Measurements from ENCODE around the gene RFNG. TPM values are rescaled to one million over a fixed set of nuclear protein-coding genes. Genes with fewer than 3 reads are reported as not detected.
A peak's percentile ranks its signal among the peaks of the same experiment; 100 is the strongest.

Gene RFNG
- total and polyA plus RNA-seq, 2 of the 13 experiments (the other 11 are each of a cell fraction or from before 2014, with no cell fraction given) = 61.4 to 64.0 TPM

- TF ChIP-seq NBN (conservative IDR thresholded peaks at IDR 0.05) (no peak), MED13 (CRISPR knock-in tag; IDR thresholded peaks at IDR 0.05) (peak; percentile 35; the same call in 1 of the 2 replicates), NFKBIZ (CRISPR knock-in tag; IDR thresholded peaks at IDR 0.05) (no peak; the same call in 1 of the 2 replicates), ZBTB25 (CRISPR knock-in tag; IDR thresholded peaks at IDR 0.05) (no peak), TEAD3 (CRISPR knock-in tag; optimal IDR thresholded peaks at IDR 0.05; ENCODE audit: borderline replicate concordance) (no peak), ZBTB33 (CRISPR knock-in tag; IDR thresholded peaks at IDR 0.05) (peak; percentile 70), ZFYVE20 (CRISPR knock-in tag; IDR thresholded peaks at IDR 0.05; ENCODE audit: borderline replicate concordance, low read depth) (0 out of 2 replicates have a peak, but pooled peaks have one; percentile 62), NFATC3 (CRISPR knock-in tag; IDR thresholded peaks at IDR 0.05) (0 out of 2 replicates have a peak, but pooled peaks have one; percentile 56), BRD4 (CRISPR knock-in tag; IDR thresholded peaks at IDR 0.05) (peak; percentile 93), ZNF292 (CRISPR knock-in tag; IDR thresholded peaks at IDR 0.05; ENCODE audit: borderline replicate concordance, low read depth) (peak; percentile 55; the same call in 1 of the 2 replicates), EP300 (IDR thresholded peaks at IDR 0.05; ENCODE audit: low read depth in 2 of 2, low read length in 2 of 2) (0 out of 4 replicates have a peak, but pooled peaks of 1 of the 2 experiments have one; percentile 48), EP300 (CRISPR knock-in tag; IDR thresholded peaks at IDR 0.05; ENCODE audit: borderline replicate concordance) (peak; percentile 71), CSRNP1 (CRISPR knock-in tag; IDR thresholded peaks at IDR 0.05) (no peak), ZNF589 (CRISPR knock-in tag; conservative IDR thresholded peaks at IDR 0.05) (peak; percentile 21; the same call in 1 of the 2 replicates), ZNF557 (CRISPR knock-in tag; IDR thresholded peaks at IDR 0.05) (no peak), SPEN (CRISPR knock-in tag; IDR thresholded peaks at IDR 0.05; ENCODE audit: low read depth) (peak; percentile 32; the same call in 1 of the 2 replicates), RFX1 (IDR thresholded peaks at IDR 0.05) (no peak), PRDM10 (CRISPR knock-in tag; IDR thresholded peaks at IDR 0.05; ENCODE audit: low read depth) (0 out of 2 replicates have a peak, but pooled peaks have one; percentile 4), RBM22 (optimal IDR thresholded peaks at IDR 0.05; ENCODE audit: low read length) (peak; percentile 90), ZNF670 (CRISPR knock-in tag; IDR thresholded peaks at IDR 0.05; ENCODE audit: borderline replicate concordance) (0 out of 2 replicates have a peak, but pooled peaks have one; percentile 28), NFIC (IDR thresholded peaks at IDR 0.05; ENCODE audit: low read length) (no peak)
Observed at GRCh38 chr17:81999976-82000802, 51.4 kb downstream of the RFNG start (continued).
